Tibial artery (tissue), 4 donors: ENCODE data around the gene OSBPL3.

Experiments used
- DNase-seq, 2 donors: peaks; one replicate each; pipeline ENCODE4 v3.0.0-alpha.2; 2019
- H3K27ac ChIP-seq, 2 donors: fragments of 200-600 bp; sonication (generic) in 1 of 2; 1 replicate in 1 of 2; 2 replicates in 1 of 2; pipeline ENCODE4 v1.5.1; 2018 to 2019; ENCODE audit warnings: mild to moderate bottlenecking in 1 of 2
- H3K27me3 ChIP-seq, 2 donors: fragments of 200-600 bp; sonication (generic) in 1 of 2; one replicate each; pipeline versions ENCODE4 v1.5.1 to v1.6.0; 2016 to 2019
- H3K36me3 ChIP-seq, 3 donors: fragments of 200-600 bp; sonication (generic) in 2 of 3; one replicate each; pipeline ENCODE4 v1.5.1; 2016 to 2019; ENCODE audit warnings: mild to moderate bottlenecking in 2 of 3
- H3K4me1 ChIP-seq, 4 donors: fragments of 200-600 bp; sonication (generic) in 2 of 4; 1 replicate in 3 of 4; 2 replicates in 1 of 4; pipeline ENCODE4 v1.5.1; 2016 to 2019
- H3K4me3 ChIP-seq, 2 donors: fragments of 200-600 bp; sonication (generic) in 1 of 2; 1 replicate in 1 of 2; 2 replicates in 1 of 2; pipeline ENCODE4 v1.5.1; 2018 to 2019; ENCODE audit warnings: mild to moderate bottlenecking in 2 of 2
- H3K9me3 ChIP-seq, 3 donors: fragments of 200-600 bp; sonication (generic) in 1 of 3; one replicate each; pipeline ENCODE4 v1.5.1; 2016 to 2019
- intact Hi-C: fragments of 100-400 bp; cut with DNase I; formaldehyde crosslinking; loops from one replicate; pipeline ENCODE4 v1.15.0; 2023; ENCODE audit warnings: low total_unique reads
- TF ChIP-seq, protein P1 (sequence below), 2 experiments: fragments of 200-600 bp in 1 of 2; fragments of 450-650 bp in 1 of 2; IDR thresholded peaks; one replicate each; pipeline ENCODE4 v1.5.1; 2017 to 2019; ENCODE audit warnings: antibody characterized with exemption in 2 of 2, mild to moderate bottlenecking in 1 of 2, moderate library complexity in 1 of 2

Gene OSBPL3

DNA sequence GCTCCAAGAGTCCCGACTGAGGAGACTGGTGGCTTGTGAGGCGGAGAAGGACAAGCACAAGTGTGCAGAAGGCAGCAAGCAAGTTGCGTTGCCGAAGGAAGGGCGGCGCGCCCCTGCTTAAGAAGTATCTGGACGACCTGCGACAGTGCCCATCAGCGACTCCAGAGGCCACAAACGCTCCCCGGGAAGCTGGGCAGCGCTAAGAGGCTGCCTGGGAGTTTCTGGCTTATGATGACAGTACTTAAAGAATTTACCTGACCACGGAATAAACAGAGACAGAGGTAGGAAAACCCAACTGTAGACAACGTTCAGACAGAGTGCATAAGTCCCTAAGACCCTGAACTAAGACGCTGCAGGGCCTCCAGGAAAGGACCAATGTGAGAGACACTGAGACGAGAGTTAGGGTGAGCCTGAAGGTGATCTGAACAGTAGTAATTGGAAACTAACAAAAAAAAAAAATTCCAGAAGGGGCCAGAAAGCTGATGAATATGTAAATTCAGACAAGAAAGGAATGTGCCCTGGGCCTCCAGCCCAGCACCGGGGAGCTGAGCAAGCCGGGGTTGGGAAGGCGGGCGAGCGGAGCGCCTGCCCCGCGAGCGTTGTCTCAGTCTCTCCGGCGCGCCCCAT, 1.0 kb downstream of the OSBPL3 start:
- DNase-seq = no peak
- Histone ChIP-seq H3K27ac (peak overlapping the region in 1 of 2 donors; percentile 57), H3K4me1 (peaks cover 0 to 22% (median 14%) of the 10 kb centered on the region in 4 donors), H3K36me3 (no peaks in the 10 kb centered on the region), H3K9me3 (no peaks in the 10 kb centered on the region), H3K27me3 (peaks cover 0 to 5% of the 10 kb centered on the region in 2 donors), H3K4me3 (peak overlapping the region; percentile 57 to 71)
- TF ChIP-seq, protein P1, sequence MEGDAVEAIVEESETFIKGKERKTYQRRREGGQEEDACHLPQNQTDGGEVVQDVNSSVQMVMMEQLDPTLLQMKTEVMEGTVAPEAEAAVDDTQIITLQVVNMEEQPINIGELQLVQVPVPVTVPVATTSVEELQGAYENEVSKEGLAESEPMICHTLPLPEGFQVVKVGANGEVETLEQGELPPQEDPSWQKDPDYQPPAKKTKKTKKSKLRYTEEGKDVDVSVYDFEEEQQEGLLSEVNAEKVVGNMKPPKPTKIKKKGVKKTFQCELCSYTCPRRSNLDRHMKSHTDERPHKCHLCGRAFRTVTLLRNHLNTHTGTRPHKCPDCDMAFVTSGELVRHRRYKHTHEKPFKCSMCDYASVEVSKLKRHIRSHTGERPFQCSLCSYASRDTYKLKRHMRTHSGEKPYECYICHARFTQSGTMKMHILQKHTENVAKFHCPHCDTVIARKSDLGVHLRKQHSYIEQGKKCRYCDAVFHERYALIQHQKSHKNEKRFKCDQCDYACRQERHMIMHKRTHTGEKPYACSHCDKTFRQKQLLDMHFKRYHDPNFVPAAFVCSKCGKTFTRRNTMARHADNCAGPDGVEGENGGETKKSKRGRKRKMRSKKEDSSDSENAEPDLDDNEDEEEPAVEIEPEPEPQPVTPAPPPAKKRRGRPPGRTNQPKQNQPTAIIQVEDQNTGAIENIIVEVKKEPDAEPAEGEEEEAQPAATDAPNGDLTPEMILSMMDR (IDR thresholded peaks at IDR 0.05) = no peak
- intact Hi-C loops = loop anchor here (10.0 kb wide), 1 partner anchor 154 kb away; no protein-coding TSS in a partner anchor

DNA sequence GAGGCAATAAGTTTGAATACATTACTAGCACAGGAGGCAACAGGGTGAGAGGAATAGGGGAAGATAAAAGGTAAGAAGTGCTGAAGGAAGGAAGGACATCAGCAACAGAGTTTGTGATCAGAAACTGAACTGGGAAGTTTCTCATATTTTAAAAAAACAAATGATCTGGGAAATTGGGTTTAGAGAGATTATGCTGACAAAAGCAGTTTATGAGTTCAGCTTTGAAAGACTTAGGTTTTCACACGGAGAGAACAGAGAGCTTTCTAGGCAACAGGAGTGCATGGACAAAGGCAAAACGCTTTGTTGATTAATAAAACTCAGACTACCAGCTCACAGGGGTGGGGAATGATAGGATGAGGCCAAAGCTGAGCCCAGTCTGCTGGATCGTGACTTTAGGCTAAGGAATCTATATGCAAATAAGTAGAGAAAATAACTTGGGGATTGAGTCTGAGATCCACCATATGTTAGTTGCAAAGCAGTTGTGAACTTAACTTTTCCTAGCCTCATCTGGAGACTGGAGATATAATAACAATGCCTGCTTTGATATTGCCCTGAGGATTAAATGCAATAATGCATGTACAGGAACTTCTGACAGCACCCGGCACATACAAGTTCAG, 4.2 kb downstream of the OSBPL3 start:
- H3K9me3 ChIP-seq = no peaks in the 10 kb centered on the region
- H3K4me3 ChIP-seq = no peak overlapping the region
- no peaks in the 10 kb centered on the region for H3K27me3 ChIP-seq
- TF ChIP-seq, protein P1 (IDR thresholded peaks at IDR 0.05) = no peak
- no peak overlapping the region for H3K27ac ChIP-seq
- intact Hi-C loops = loop anchor here (10.0 kb wide), 1 partner anchor 151 kb away; no protein-coding TSS in a partner anchor
- H3K36me3 ChIP-seq = no peaks in the 10 kb centered on the region
- H3K4me1 ChIP-seq = peaks cover 0 to 10% (median 9%) of the 10 kb centered on the region in 4 donors
- no peak for DNase-seq

DNA sequence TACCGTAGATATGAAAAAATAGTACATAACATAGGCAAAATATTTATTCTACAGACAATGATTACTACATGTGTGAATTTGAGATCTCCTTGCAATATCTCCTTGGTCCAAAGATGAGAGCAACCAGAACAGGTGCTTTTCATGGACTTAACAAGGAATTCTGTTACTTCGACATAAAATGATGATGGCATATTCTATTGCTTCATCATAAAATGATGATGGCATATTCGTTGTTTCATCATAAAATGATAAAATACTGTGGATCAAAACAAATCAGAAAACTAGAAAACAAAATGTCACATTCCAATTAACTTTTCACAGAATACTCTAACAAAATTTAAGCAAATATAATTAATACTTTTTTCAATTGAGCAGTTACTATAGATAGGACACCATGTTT, 4.8 kb downstream of the OSBPL3 start:
- TF ChIP-seq, protein P1 (IDR thresholded peaks at IDR 0.05) = no peak
- no peaks in the 10 kb centered on the region for H3K9me3 ChIP-seq
- no peak overlapping the region for H3K27ac ChIP-seq
- peaks cover 0 to 10% (median 8%) of the 10 kb centered on the region in 4 donors for H3K4me1 ChIP-seq
- intact Hi-C loops = loop anchor here (10.0 kb wide), 1 partner anchor 150 kb away; no protein-coding TSS in a partner anchor
- no peak overlapping the region for H3K4me3 ChIP-seq
- no peaks in the 10 kb centered on the region for H3K36me3 ChIP-seq
- no peak for DNase-seq
- H3K27me3 ChIP-seq = no peaks in the 10 kb centered on the region

DNA sequence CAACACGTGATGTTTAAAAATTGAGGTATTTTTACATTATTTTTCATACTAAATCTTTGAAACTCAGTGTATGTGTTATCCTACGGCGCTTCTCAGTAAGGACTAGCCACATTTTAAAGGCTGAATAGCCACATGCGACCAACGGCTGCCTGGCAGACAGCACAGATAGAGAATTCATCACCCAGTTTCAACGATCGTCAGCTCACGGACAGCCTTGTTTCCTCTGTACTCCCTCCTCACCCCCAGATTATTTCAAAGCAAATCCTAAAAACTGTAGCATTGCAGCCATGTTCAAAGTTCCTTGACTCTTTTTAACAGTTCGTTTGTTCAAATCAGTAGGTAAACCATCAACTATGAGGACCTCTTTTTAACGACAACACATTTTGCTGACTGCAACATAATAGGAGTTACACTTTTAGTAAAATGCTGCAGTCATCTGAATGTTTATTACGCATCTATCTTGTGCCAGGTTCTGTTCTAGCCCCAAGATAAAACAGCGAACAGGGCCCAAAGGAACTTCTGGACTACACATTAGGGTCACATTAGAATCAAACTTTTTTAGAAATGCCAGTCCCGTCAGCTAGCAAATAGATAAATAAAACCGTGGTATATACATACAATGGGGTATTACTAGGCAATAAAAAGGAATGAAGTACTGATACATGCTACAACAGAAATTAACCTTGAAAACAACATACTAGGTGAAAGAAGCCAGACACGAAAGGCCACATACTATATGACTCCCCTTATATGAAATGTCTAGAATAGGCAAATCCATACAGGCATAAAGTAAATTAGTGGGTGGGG, 5.7 kb downstream of the OSBPL3 start:
- no peaks in the 10 kb centered on the region for H3K9me3 ChIP-seq
- intact Hi-C loops = loop anchor here (10.0 kb wide), 1 partner anchor 149 kb away; no protein-coding TSS in a partner anchor
- no peak overlapping the region for H3K27ac ChIP-seq
- no peak for DNase-seq
- H3K36me3 ChIP-seq = no peaks in the 10 kb centered on the region
- TF ChIP-seq, protein P1 (IDR thresholded peaks at IDR 0.05) = no peak
- H3K4me1 ChIP-seq = peaks cover 0 to 4% (median 1%) of the 10 kb centered on the region in 4 donors
- no peak overlapping the region for H3K4me3 ChIP-seq
- no peaks in the 10 kb centered on the region for H3K27me3 ChIP-seq

DNA sequence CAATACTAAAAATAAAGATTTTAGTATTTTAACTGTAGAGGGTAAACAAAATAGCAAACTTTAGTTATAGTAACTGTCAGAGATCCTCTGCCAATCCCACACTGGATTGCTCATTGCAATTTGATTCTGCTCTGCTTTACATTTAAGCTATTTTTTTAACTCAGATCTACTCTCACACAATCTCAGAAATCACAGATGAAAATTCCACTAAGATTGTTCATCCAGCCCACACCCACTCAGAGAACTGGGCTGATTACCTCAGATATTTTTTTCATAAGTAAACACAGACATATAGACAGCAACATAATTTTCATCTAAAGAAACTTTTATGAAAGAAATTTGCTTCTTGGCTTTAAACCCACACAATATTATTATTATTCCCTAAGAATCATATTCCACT, 7.0 kb downstream of the OSBPL3 start:
- no peak overlapping the region for H3K4me3 ChIP-seq
- intact Hi-C loops = loop anchor here (10.0 kb wide), 1 partner anchor 148 kb away; no protein-coding TSS in a partner anchor
- H3K36me3 ChIP-seq = no peaks in the 10 kb centered on the region
- TF ChIP-seq, protein P1 (IDR thresholded peaks at IDR 0.05) = no peak
- no peak for DNase-seq
- no peaks in the 10 kb centered on the region for H3K27me3 ChIP-seq
- no peaks in the 10 kb centered on the region for H3K4me1 ChIP-seq
- no peak overlapping the region for H3K27ac ChIP-seq
- no peaks in the 10 kb centered on the region for H3K9me3 ChIP-seq
